RPMI8226 (cell line): ENCODE measurements around the gene NSG1.
"Not testable (repeated sequence)": the region's sequence is repeated elsewhere in the genome, so short reads cannot be mapped to it uniquely, and the experiment has no call there.

ENCODE experiments used
- DNase-seq: peaks from one replicate; pipeline ENCODE4 v3.0.0-alpha.2; 2015

The NSG1 gene

GRCh38 chr4:4437798-4438470 is 51.0 kb downstream of the NSG1 start:
- DNase-seq = no peak

GRCh38 chr4:4438891-4439290 is 52.0 kb downstream of the NSG1 start:
- DNase-seq = no peak

GRCh38 chr4:4439782-4440181 is 52.9 kb downstream of the NSG1 start:
- no peak for DNase-seq

GRCh38 chr4:4440333-4441061 is 53.6 kb downstream of the NSG1 start:
- no peak for DNase-seq

GRCh38 chr4:4443821-4444220 is 56.9 kb downstream of the NSG1 start:
- DNase-seq = no peak

- DNase-seq = no peak
Observed at GRCh38 chr4:4446434-4446833, 59.5 kb downstream of the NSG1 start.

GRCh38 chr4:4455210-4455865 is 68.4 kb downstream of the NSG1 start:
- DNase-seq = peak; percentile 88

- peak; percentile 63 for DNase-seq
Observed at GRCh38 chr4:4456351-4456750, 69.4 kb downstream of the NSG1 start.

GRCh38 chr4:4456816-4457578 is 70.1 kb downstream of the NSG1 start:
- DNase-seq = peak; percentile 55

- DNase-seq = no peak
Observed at GRCh38 chr4:4457803-4458553, 71.1 kb downstream of the NSG1 start.

GRCh38 chr4:4459181-4459580 is 72.3 kb downstream of the NSG1 start:
- DNase-seq = no peak

- DNase-seq = no peak
Observed at GRCh38 chr4:4460759-4461158, 73.9 kb downstream of the NSG1 start.

GRCh38 chr4:4461178-4461577 is 74.3 kb downstream of the NSG1 start:
- DNase-seq = no peak

GRCh38 chr4:4461850-4462249 is 74.9 kb downstream of the NSG1 start:
- DNase-seq = no peak

- no peak for DNase-seq
Observed at GRCh38 chr4:4462970-4463369, 76.1 kb downstream of the NSG1 start.

- not testable (repeated sequence) for DNase-seq
Observed at GRCh38 chr4:4465238-4465637, 78.3 kb downstream of the NSG1 start.
